Coronary artery (tissue), 2 donors: ENCODE measurements around the gene FALEC.

ENCODE experiments used
- DNase-seq: peaks from one replicate; pipeline ENCODE4 v3.0.0-alpha.2; 2017; ENCODE audit warnings: low spot score
- H3K27ac ChIP-seq, 2 donors: fragments of 200-600 bp; sonication (generic); one replicate each; pipeline ENCODE4 v1.5.1; 2016 to 2019
- H3K4me3 ChIP-seq: fragments of 200-600 bp; sonication (generic); 2 replicates; pipeline ENCODE4 v1.5.1; 2016; ENCODE audit warnings: mild to moderate bottlenecking, moderate library complexity
- TF ChIP-seq, protein P1 (sequence below): fragments of 200-600 bp; sonication (generic); IDR thresholded peaks from one replicate; pipeline ENCODE4 v1.5.1; 2019; ENCODE audit warnings: antibody characterized with exemption

FALEC gene

DNA sequence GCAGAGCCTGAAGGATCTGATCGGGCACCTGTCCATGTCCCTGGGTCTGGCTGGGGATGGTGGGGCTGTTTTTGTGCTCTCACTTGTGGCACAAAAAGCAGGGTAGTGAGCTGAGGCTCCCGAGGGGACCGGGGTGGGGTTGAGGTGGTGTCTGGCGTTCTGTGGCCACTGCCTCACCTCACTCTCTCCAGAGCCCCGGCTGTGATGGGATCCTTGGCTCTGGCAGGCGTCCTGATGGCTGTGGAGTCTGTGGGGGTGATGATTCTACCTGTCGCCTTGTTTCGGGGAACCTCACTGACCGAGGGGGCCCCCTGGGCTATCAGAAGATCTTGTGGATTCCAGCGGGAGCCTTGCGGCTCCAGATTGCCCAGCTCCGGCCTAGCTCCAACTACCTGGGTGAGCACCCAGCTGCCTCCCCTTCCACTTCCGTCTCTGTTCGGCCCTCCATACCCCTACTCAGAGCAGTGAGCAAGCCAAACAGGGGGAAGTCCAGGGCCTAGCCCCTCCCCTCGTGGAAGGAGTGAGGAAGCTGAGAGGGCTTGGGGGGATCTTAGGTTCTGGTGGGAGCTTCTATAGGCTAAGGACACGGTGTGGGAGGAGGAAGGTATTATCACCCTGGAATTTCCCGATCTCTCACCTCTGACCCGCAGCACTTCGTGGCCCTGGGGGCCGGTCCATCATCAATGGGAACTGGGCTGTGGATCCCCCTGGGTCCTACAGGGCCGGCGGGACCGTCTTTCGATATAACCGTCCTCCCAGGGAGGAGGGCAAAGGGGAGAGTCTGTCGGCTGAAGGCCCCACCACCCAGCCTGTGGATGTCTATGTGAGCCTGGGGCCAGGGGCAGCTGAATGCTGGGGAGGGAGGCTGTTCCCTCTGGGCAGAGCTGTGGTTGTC, 40.7 kb downstream of the FALEC start:
- peak overlapping the region in 1 of 2 donors; percentile 53 for H3K27ac ChIP-seq
- no peak overlapping the region for H3K4me3 ChIP-seq
- TF ChIP-seq, protein P1, sequence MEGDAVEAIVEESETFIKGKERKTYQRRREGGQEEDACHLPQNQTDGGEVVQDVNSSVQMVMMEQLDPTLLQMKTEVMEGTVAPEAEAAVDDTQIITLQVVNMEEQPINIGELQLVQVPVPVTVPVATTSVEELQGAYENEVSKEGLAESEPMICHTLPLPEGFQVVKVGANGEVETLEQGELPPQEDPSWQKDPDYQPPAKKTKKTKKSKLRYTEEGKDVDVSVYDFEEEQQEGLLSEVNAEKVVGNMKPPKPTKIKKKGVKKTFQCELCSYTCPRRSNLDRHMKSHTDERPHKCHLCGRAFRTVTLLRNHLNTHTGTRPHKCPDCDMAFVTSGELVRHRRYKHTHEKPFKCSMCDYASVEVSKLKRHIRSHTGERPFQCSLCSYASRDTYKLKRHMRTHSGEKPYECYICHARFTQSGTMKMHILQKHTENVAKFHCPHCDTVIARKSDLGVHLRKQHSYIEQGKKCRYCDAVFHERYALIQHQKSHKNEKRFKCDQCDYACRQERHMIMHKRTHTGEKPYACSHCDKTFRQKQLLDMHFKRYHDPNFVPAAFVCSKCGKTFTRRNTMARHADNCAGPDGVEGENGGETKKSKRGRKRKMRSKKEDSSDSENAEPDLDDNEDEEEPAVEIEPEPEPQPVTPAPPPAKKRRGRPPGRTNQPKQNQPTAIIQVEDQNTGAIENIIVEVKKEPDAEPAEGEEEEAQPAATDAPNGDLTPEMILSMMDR: no peak
- peak; percentile 71 for DNase-seq

DNA sequence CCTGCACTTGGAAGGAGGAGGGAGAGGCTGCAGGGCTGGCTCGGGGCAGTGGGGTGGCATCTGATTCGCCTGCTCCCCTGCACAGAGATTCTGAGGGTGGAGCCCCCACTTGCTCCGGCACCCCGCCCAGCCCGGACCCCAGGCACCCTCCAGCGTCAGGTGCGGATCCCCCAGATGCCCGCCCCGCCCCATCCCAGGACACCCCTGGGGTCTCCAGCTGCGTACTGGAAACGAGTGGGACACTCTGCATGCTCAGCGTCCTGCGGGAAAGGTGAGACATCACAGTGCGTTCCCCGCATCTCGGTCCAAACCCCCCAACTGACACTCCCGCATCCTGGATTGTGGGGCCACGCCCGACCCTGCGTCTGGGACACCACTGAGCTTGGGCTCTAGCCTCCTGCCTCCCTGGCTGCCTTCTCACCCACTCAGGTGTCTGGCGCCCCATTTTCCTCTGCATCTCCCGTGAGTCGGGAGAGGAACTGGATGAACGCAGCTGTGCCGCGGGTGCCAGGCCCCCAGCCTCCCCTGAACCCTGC, 41.6 kb downstream of the FALEC start:
- TF ChIP-seq, protein P1: no peak
- Histone ChIP-seq H3K27ac (peak overlapping the region in 1 of 2 donors; percentile 20), H3K4me3 (no peak overlapping the region)
- peak; percentile 77 for DNase-seq

DNA sequence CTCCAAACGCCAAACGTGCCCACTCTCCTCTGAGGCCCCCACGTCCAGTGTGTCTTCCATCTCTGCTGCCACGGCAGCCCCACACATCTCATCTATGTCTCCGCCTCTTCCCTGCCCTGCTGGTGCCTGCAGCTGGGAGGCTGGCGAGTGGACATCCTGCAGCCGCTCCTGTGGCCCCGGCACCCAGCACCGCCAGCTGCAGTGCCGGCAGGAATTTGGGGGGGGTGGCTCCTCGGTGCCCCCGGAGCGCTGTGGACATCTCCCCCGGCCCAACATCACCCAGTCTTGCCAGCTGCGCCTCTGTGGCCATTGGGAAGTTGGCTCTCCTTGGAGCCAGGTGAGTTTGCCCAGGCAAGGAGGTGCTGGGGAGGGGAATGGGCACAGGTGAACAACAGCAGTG, 42.3 kb downstream of the FALEC start:
- peak; percentile 73 for DNase-seq
- peak overlapping the region; percentile 20 to 32 for H3K27ac ChIP-seq
- TF ChIP-seq, protein P1: no peak
- H3K4me3 ChIP-seq: no peak overlapping the region

DNA sequence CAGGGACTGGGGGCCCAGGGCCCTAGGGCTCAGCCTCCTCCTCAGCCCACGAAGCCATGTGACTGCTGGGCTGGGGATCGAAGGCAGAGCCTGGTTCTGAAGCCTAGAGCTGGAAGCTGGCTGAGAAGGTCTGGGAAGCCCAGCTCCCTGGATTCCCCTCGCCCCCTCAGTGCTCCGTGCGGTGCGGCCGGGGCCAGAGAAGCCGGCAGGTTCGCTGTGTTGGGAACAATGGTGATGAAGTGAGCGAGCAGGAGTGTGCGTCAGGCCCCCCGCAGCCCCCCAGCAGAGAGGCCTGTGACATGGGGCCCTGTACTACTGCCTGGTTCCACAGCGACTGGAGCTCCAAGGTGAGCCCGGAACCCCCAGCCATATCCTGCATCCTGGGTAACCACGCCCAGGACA, 42.8 kb downstream of the FALEC start:
- peak; percentile 77 for DNase-seq
- peak overlapping the region; percentile 73 for H3K4me3 ChIP-seq
- TF ChIP-seq, protein P1: no peak
- H3K27ac ChIP-seq: peak overlapping the region; percentile 32 to 98

DNA sequence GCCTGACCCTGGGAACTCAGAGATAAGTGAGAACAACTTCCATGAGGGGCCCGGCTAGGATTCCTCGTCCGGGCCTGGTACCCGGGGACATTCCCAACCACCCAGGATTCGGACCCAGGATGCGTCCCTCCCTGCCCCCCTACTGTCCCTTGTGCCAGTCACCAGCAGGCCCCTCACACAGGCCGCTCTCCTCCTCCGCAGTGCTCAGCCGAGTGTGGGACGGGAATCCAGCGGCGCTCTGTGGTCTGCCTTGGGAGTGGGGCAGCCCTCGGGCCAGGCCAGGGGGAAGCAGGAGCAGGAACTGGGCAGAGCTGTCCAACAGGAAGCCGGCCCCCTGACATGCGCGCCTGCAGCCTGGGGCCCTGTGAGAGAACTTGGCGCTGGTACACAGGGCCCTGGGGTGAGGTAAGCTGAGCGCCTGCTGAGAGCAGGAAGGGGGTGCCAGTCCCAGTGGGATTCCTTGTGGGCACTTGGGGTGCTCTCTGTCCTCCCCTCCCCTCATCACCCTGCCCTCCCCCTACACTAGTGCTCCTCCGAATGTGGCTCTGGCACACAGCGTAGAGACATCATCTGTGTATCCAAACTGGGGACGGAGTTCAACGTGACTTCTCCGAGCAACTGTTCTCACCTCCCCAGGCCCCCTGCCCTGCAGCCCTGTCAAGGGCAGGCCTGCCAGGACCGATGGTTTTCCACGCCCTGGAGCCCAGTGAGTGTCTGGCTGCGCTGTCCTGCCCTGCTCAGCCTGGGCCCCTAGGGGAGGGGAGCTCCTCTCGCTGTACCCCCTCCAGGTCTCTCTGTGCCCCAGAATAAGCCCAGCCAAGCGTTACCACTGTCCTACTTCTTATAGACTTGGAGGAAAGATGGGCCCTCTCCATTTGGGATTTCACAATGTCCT, 43.5 kb downstream of the FALEC start:
- H3K27ac ChIP-seq: peak overlapping the region; percentile 98 to 99
- H3K4me3 ChIP-seq: peak overlapping the region; percentile 73
- DNase-seq: peak; percentile 84
- TF ChIP-seq, protein P1: no peak

DNA sequence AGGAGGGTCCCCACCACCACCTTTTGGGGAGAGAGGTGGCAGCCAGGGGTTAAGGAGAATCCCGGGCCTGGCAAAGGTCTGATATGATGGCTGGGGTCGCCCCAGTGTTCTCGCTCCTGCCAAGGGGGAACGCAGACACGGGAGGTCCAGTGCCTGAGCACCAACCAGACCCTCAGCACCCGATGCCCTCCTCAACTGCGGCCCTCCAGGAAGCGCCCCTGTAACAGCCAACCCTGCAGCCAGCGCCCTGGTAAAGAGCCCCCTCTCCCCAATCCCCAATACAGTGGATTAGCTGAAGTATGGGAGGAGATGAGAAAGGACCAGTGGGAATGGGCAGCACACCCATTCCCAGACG, 44.1 kb downstream of the FALEC start:
- peak overlapping the region; percentile 98 to 99 for H3K27ac ChIP-seq
- no peak for DNase-seq
- peak overlapping the region; percentile 73 for H3K4me3 ChIP-seq
- TF ChIP-seq, protein P1: no peak
